Endothelial cell of umbilical vein (primary cell): Measurements from ENCODE around the gene C14orf180. TPM values are rescaled to one million over a fixed set of nuclear protein-coding genes. Genes with fewer than 3 reads are reported as not detected.

Experiments
- BruUV-seq: library from RNA; stranded (reverse); fragments of 400-500 nt; replicated peaks from 2 replicates; lab custom pipeline; 2021; lab: Mats Ljungman, UMichigan
- CTCF ChIA-PET: fragments of 300-600, 350-600 bp; sonication (Branson Sonifier 250); formaldehyde crosslinking; loops from one replicate; lab custom pipeline; 2021; ENCODE audit warnings: antibody characterized with exemption, inconsistent platforms; lab: Charles Lee
- POLR2A ChIA-PET: fragments of 300-600, 350-600 bp; sonication (Branson Sonifier 250); formaldehyde crosslinking; loops from one replicate; lab custom pipeline; 2021; ENCODE audit warnings: antibody characterized with exemption, inconsistent platforms; lab: Charles Lee
- DNase-seq: peaks from one replicate; pipeline ENCODE4 v3.0.0-alpha.2; 2011; ENCODE audit warnings: low read depth, low spot score
- FAIRE-seq: peaks from 2 replicates; lab custom pipeline; 2011; peaks lifted over from hg19 to GRCh38; lab: Jason Lieb, UNC
- H2AFZ ChIP-seq: 2 replicates; pipeline ENCODE4 v1.6.0; 2012; ENCODE audit warnings: low read depth, low read length, control low read depth, inconsistent platforms
- H3K27ac ChIP-seq: 2 replicates; pipeline ENCODE4 v1.5.1; 2011; ENCODE audit warnings: low read depth, mild to moderate bottlenecking, control low read depth, low read length, moderate library complexity; ENCODE audit not compliant: insufficient read depth
- H3K27me3 ChIP-seq, 2 experiments: 2 replicates each; pipeline versions ENCODE4 v1.6.0 to v1.6.1; 2011; ENCODE audit warnings: low read length in 2 of 2, mixed read lengths in 1 of 2; ENCODE audit not compliant: control insufficient read depth in 2 of 2, insufficient read depth in 2 of 2
- H3K36me3 ChIP-seq, 2 experiments: 2 replicates in 1 of 2; 3 replicates in 1 of 2; pipeline ENCODE4 v1.5.1; 2011; ENCODE audit warnings: low read length in 2 of 2, mild to moderate bottlenecking in 1 of 2, moderate library complexity in 1 of 2; ENCODE audit not compliant: control insufficient read depth in 2 of 2, insufficient read depth in 2 of 2; ENCODE audit errors: extremely low read depth in 1 of 2
- H3K4me1 ChIP-seq: 3 replicates; pipeline ENCODE4 v1.5.1; 2011; ENCODE audit warnings: mild to moderate bottlenecking, low read length; ENCODE audit not compliant: control insufficient read depth, insufficient read depth; ENCODE audit errors: extremely low read depth
- H3K4me2 ChIP-seq: 2 replicates; pipeline ENCODE4 v1.6.1; 2011; ENCODE audit warnings: low read length, control low read depth, mixed read lengths; ENCODE audit not compliant: insufficient read depth
- H3K4me3 ChIP-seq, 3 experiments: fragments of 200-600 bp in 1 of 3; sonication (generic), shearing (Covaris generic) in 1 of 3; replicated peaks in 1 of 3; 2 replicates each; pipeline ENCODE4 v1.5.1; 2011 to 2016; ENCODE audit warnings: control low read depth in 3 of 3, low read length in 3 of 3, mild to moderate bottlenecking in 2 of 3, inconsistent platforms in 1 of 3, low read depth in 1 of 3, moderate library complexity in 1 of 3; ENCODE audit not compliant: insufficient read depth in 1 of 3
- H3K79me2 ChIP-seq: 2 replicates; pipeline ENCODE4 v1.6.0; 2012; ENCODE audit warnings: low read length, inconsistent platforms; ENCODE audit not compliant: control insufficient read depth, insufficient read depth
- H3K9ac ChIP-seq: replicated peaks from 2 replicates; pipeline ENCODE3; 2011; ENCODE audit warnings: low read length, control low read depth; ENCODE audit not compliant: insufficient read depth; ENCODE audit errors: extremely low read depth
- H3K9me1 ChIP-seq: replicated peaks from 3 replicates; pipeline ENCODE4 v1.6.0; 2011; ENCODE audit warnings: mild to moderate bottlenecking, low read length; ENCODE audit not compliant: control insufficient read depth, insufficient read depth; ENCODE audit errors: extremely low read depth
- H3K9me3 ChIP-seq: replicated peaks from 2 replicates; pipeline ENCODE4 v1.5.1; 2012; ENCODE audit warnings: low read length, inconsistent platforms; ENCODE audit not compliant: control insufficient read depth, insufficient read depth
- H4K20me1 ChIP-seq: replicated peaks from 2 replicates; pipeline ENCODE3; 2011; ENCODE audit warnings: mild to moderate bottlenecking, low read length; ENCODE audit not compliant: control insufficient read depth, insufficient read depth; ENCODE audit errors: extremely low read depth
- EZH2 ChIP-seq: IDR thresholded peaks from 2 replicates; pipeline ENCODE4 v1.6.1; 2012; ENCODE audit warnings: borderline replicate concordance, low read depth, mild to moderate bottlenecking, moderate library complexity, low read length, inconsistent platforms; ENCODE audit not compliant: severe bottlenecking
- FOS ChIP-seq: IDR thresholded peaks from 2 replicates; pipeline ENCODE4 v1.6.1; 2011; ENCODE audit warnings: mild to moderate bottlenecking, low read length, moderate library complexity, borderline replicate concordance; ENCODE audit not compliant: insufficient read depth
- GATA2 ChIP-seq: IDR thresholded peaks from 2 replicates; pipeline ENCODE4 v1.7.0; 2011; ENCODE audit warnings: low read depth, mild to moderate bottlenecking, moderate library complexity, mixed read lengths, low read length; ENCODE audit not compliant: insufficient read length, insufficient read depth
- JUN ChIP-seq: IDR thresholded peaks from 2 replicates; pipeline ENCODE4 v1.6.1; 2011; ENCODE audit warnings: borderline replicate concordance, low read depth; ENCODE audit not compliant: insufficient read length, insufficient read depth
- MAX ChIP-seq: IDR thresholded peaks from 2 replicates; pipeline ENCODE4 v1.6.1; 2011; ENCODE audit not compliant: insufficient read depth, insufficient read length
- MYC ChIP-seq: IDR thresholded peaks from one replicate; pipeline ENCODE4 v1.6.1; 2011; ENCODE audit warnings: mild to moderate bottlenecking, low read depth, low read length
- POLR2A ChIP-seq: IDR thresholded peaks from 2 replicates; pipeline ENCODE4 v1.6.1; 2012; ENCODE audit warnings: low read depth, mild to moderate bottlenecking, control low read depth, low read length
- POLR2AphosphoS5 ChIP-seq: IDR thresholded peaks from 2 replicates; pipeline ENCODE4 v1.6.1; 2012; ENCODE audit warnings: low read depth, mild to moderate bottlenecking, control low read depth, low read length, moderate library complexity; ENCODE audit not compliant: insufficient read depth
- dilution Hi-C: fragments of 300-500 bp; cut with MboI; formaldehyde crosslinking; loops from one replicate; pipeline ENCODE4 v1.15.0; 2019; ENCODE audit warnings: low sequenced_read_pairs; ENCODE audit not compliant: extremely low pct_ligation_motif_present
- intact Hi-C: fragments of 100-400 bp; cut with micrococcal nuclease; formaldehyde crosslinking; loops from one replicate; pipeline ENCODE4 v1.10.0; 2022
- polyA plus RNA-seq, 4 experiments: library from polyadenylated mRNA; depleted of rRNA in 3 of 4; stranded (reverse) in 3 of 4; unstranded in 1 of 4; fragments of >200 nt; gene quantifications; 2 replicates each; pipeline versions ENCODE4 v1.2.1 to v1.2.3, GENCODE V29; 2011 to 2012; ENCODE audit warnings: missing spikeins in 1 of 4
- total RNA-seq: library from RNA; stranded (reverse); gene quantifications from 2 replicates; pipeline ENCODE4 v1.2.3, GENCODE V29; 2021
- TF ChIP-seq, protein P1 (sequence below), 2 donors: IDR thresholded peaks; 1 replicate in 1 of 2; 2 replicates in 1 of 2; pipeline ENCODE4 v1.5.1; 2011; ENCODE audit warnings: low read length in 2 of 2, mild to moderate bottlenecking in 2 of 2, moderate library complexity in 2 of 2, control low read depth in 1 of 2, inconsistent platforms in 1 of 2, low read depth in 1 of 2; ENCODE audit not compliant: insufficient read depth in 1 of 2; ENCODE audit errors: extremely low read depth in 1 of 2

Gene C14orf180
- total and polyA plus RNA-seq, 2 donors (not counting 3 experiments of a cell fraction or from before 2014, with no cell fraction given): not detected

- TF ChIP-seq EZH2 (no peak), GATA2 (no peak), FOS (no peak)
- FAIRE-seq (no peak), DNase-seq (no peak)
- no peak overlapping the region for H3K4me2 ChIP-seq
- intact Hi-C loops: no loop called here
- no peak overlapping the region for H3K9ac ChIP-seq
- CTCF ChIA-PET: no interaction called here
- no peak overlapping the region for H3K27ac ChIP-seq
- no peak overlapping the region for H2AFZ ChIP-seq
- POLR2A ChIA-PET: no interaction called here
- H3K79me2 ChIP-seq: no peaks in the 10 kb centered on the region
- no peak overlapping the region for H3K4me3 ChIP-seq
- H3K4me1 ChIP-seq: no peaks in the 10 kb centered on the region
- no peaks in the 10 kb centered on the region for H4K20me1 ChIP-seq
- dilution Hi-C loops: no loop called here
- no peaks in the 10 kb centered on the region for H3K27me3 ChIP-seq
- H3K36me3 ChIP-seq: no peaks in the 10 kb centered on the region
- BruUV-seq: no TSS peak
- no peaks in the 10 kb centered on the region for H3K9me3 ChIP-seq
- H3K9me1 ChIP-seq: no peaks in the 10 kb centered on the region
Measured at GRCh38 chr14:104632781-104633180, 53.2 kb downstream of the C14orf180 start.

DNA sequence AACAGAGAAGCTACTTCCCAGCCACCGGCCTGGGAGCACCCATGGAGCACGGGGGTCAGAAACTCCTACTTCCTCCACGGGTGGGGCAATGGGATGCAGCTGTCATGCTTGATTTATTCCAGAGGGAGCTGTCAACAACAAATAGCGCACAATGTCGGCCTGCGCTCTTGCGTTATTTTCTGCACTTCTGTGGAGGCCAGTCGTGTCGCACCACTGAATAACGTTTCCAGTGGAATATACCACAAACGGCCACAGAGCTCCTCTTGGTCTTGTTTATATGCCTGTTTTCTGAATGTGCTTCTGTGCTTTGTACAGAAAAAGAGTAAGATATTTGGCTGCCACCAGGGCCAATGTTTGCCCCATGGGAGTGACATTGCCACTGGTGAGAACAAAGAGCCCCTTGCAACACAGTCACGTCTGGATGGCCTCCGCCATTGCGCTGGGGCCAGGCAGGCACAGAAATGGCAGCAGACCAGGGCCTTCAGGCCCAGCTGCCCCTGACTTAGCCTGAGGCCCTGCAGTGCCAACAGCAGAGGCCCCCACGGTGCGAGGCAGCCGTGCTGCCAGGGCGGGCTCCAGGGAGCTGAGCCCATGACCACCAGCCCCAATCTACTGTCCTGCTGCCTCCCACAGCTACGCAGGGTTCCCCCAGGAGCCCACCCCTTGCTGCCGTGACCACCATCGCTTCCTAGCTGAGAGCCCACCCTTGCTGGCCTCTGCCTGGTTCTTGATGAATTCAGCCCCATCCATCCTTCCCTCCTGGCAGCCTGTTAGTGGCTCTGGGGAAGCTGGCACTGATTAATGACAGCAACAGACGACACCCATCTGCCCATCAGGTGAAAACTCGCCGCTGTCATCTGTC, 53.9 kb downstream of the C14orf180 start:
- DNase-seq (no peak), FAIRE-seq (no peak)
- Histone ChIP-seq H3K9me3 (no peaks in the 10 kb centered on the region), H3K4me2 (no peak overlapping the region), H3K9ac (no peak overlapping the region), H3K9me1 (no peaks in the 10 kb centered on the region), H3K79me2 (no peaks in the 10 kb centered on the region), H3K36me3 (no peaks in the 10 kb centered on the region), H3K4me1 (no peaks in the 10 kb centered on the region), H3K27me3 (no peaks in the 10 kb centered on the region), H2AFZ (no peak overlapping the region), H4K20me1 (no peaks in the 10 kb centered on the region), H3K27ac (no peak overlapping the region), H3K4me3 (no peak overlapping the region)
- no TSS peak for BruUV-seq
- intact Hi-C loops: no loop called here
- ChIA-PET POLR2A (no interaction called here), CTCF (no interaction called here)
- dilution Hi-C loops: no loop called here
- TF ChIP-seq POLR2A (no peak), POLR2AphosphoS5 (no peak), JUN (no peak), EZH2 (no peak), MAX (no peak), FOS (no peak), GATA2 (no peak), MYC (no peak)
- TF ChIP-seq, protein P1, sequence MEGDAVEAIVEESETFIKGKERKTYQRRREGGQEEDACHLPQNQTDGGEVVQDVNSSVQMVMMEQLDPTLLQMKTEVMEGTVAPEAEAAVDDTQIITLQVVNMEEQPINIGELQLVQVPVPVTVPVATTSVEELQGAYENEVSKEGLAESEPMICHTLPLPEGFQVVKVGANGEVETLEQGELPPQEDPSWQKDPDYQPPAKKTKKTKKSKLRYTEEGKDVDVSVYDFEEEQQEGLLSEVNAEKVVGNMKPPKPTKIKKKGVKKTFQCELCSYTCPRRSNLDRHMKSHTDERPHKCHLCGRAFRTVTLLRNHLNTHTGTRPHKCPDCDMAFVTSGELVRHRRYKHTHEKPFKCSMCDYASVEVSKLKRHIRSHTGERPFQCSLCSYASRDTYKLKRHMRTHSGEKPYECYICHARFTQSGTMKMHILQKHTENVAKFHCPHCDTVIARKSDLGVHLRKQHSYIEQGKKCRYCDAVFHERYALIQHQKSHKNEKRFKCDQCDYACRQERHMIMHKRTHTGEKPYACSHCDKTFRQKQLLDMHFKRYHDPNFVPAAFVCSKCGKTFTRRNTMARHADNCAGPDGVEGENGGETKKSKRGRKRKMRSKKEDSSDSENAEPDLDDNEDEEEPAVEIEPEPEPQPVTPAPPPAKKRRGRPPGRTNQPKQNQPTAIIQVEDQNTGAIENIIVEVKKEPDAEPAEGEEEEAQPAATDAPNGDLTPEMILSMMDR (IDR thresholded peaks at IDR 0.05; ENCODE audit: extremely low read depth in 1 of 2, insufficient read depth in 1 of 2, low read depth in 1 of 2, low read length in 2 of 2): no peak
